GM18526 (cell line): ENCODE data around the gene KRTAP27-1.

ENCODE experiments used
- POLR2A ChIP-seq: IDR thresholded peaks from 3 replicates; pipeline ENCODE4 v1.6.1; 2011; ENCODE audit not compliant: insufficient read length; ENCODE audit errors: extremely low read depth

Gene KRTAP27-1

DNA sequence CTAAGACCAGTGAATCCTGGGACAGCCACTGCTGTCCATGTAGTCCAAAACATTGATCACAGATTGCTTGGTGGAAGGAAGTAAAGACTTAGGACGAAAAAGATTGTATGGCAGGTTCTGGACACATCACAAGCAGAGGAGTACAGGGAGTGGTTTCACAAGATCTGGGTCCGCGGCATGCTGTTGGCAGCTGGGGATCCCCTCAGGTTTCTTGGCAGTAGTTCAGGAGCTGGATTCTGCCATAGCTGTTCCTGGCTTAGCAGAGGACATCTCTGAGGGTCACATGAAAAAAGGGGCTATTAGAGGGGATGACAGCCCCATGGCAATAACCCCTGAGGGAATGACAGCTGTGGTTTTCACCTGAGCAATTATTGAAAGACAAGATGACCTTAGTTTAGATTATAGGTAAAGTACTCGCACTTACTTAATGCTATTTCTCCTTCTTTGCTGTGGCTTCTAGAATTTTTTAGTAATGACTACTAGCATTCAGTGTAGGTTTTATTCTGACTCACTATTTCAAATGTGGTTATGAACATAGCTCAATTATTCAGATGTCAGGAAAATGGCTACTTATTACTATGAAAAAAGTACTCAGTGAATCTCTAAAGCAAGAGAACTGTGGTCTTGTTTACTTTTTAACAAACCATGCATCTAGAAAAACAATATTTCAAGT is 8.2 kb downstream of the KRTAP27-1 start:
- TF ChIP-seq POLR2A: no peak

DNA sequence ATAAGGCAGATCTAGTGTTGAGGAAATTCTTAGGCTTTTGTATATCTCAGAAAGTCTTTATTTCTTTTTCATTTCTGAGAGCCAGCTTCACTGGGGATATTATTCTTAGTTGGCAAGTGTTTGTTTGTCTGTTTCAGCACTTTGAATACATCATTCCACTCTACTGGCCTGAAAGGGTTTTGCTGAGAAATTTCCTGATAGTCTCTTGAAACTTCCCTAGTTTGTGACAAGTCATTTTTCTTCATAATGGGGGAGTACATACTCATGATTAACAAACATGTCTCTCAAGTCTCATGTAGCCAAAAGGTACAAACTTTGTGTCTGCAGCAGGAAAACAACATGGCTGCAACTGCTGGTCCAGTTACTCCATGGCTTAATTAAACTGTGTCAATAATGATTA is 11.1 kb downstream of the KRTAP27-1 start:
- no peak for TF ChIP-seq POLR2A

- no peak for TF ChIP-seq POLR2A
Measured at GRCh38 chr21:30320215-30320614, 17.3 kb downstream of the KRTAP27-1 start, which contains the start of gene KRTAP26-1. Gene KRTAP26-1, minus strand, starts transcription at chr21:30320315. Its CDS starts 280 bp downstream, at chr21:30320035.

GRCh38 chr21:30315701-30316100 is 21.8 kb downstream of the KRTAP27-1 start:
- no peak for TF ChIP-seq POLR2A

- TF ChIP-seq POLR2A: no peak
Measured at GRCh38 chr21:30306884-30307283, 30.6 kb downstream of the KRTAP27-1 start.

DNA sequence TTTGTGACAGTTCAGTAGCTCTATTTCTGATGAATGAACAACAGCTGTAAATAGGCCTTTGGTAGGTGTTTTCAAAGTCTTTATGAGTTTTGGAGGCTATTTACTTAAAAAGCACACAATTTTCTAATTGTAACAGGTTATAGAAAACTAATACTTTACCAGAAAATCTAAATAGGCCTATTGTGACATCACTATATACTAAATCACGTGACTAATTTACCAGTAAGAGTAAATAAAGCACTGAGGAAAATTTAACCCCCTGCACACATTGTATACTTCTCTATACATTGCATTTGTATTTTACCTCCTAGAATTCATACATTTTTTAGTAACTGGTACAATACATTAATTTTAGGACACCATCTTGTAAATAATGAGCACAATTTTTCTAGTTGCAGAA is 32.4 kb downstream of the KRTAP27-1 start:
- no peak for TF ChIP-seq POLR2A

DNA sequence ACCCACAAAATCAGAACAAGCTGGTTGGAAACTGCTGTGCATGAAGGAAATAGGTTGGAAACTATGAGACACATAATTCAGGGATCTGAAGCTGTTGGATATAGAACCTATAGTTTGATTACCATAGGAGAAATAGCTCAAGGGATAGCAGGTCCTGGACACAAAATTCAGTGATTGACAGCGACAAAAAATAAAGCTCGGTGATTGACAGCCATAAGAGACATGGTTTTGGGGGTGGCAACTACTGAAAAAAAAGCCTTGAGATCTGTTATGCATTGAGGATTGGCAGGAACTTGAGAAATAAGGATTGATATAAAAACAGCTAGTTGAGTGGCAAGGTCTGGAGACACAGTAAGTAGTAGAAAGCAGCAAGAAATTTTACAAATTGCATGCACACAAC is 48.3 kb downstream of the KRTAP27-1 start, which contains the start of gene KRTAP25-1:
KRTAP25-1 (minus strand) TSS at position 300 of the 400 bp plus-strand sequence; CDS start at position 276, 24 bp downstream.
- TF ChIP-seq POLR2A: no peak
